HUDEP-2 (cell line): ENCODE results near the gene MEP1A.
"Not testable (repeated sequence)": the region's sequence is repeated elsewhere in the genome, so short reads cannot be mapped to it uniquely, and the experiment has no call there.

ENCODE experiments used
- DNase-seq, 76 experiments: peaks; one replicate each; lab custom pipeline; 2025; ENCODE audit not compliant: unreplicated experiment in 76 of 76; lab: John Stamatoyannopoulos, UW

Gene MEP1A

DNA sequence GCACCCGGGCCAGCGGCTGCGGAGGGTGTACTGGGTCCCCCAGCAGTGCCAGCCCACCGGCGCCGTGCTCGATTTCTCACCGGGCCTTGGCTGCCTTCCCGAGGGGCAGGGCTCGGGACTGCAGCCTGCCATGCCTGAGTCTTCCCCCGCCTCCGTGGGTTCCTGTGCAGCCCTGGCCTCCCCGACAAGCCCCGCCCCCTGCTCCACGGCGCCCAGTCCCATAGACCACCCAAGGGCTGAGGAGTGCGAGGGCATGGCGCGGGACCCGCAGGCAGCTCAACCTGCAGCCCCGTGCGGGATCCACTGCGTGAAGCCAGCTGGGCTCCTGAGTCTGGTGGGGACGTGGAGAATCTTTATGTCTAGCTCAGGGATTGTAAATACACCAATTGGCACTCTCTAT is 18.5 kb upstream of the MEP1A start:
- not testable (repeated sequence) for DNase-seq

- no peak for DNase-seq
Observed at GRCh38 chr6:46776070-46776712, 17.0 kb upstream of the MEP1A start.

DNA sequence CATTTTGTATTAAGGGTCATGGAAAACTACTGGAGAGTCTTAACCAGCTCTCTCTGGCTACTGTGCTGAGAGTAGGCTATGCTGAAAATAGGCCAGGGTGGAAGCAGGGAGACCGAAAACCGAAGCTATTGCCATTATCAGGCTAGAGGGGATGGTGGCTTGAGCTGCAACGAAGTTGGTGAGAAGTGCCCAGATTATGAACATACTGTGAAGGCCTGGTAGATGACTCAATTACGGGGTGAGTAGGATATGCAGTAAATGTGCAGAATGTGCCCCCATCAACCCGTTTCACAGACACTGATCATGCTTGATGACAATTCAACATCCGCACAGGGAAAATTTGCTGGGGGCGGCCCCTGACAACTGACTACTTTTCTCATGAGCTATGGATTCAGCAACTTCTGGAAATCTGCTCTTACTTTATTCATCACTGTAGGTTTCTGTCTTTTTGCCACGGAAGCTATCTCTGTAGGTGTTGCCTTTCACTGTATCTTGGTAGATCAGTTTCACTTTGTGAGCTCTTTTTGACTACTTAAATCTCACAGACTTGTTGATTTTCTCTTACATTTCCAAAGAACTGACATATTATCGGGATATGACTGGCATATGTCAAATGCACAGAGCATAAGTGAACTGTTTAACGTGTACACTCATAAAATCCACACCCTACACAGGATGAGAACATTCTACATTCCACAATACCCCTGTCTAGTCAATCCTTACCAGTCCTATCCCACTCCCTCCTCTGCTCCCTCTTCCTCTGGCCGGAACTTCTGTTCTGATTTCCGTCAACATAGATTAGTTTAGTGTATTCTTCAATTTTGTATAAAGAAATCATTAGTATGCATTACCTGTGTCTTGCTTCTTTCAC is 15.5 kb upstream of the MEP1A start:
- DNase-seq: no peak

DNA sequence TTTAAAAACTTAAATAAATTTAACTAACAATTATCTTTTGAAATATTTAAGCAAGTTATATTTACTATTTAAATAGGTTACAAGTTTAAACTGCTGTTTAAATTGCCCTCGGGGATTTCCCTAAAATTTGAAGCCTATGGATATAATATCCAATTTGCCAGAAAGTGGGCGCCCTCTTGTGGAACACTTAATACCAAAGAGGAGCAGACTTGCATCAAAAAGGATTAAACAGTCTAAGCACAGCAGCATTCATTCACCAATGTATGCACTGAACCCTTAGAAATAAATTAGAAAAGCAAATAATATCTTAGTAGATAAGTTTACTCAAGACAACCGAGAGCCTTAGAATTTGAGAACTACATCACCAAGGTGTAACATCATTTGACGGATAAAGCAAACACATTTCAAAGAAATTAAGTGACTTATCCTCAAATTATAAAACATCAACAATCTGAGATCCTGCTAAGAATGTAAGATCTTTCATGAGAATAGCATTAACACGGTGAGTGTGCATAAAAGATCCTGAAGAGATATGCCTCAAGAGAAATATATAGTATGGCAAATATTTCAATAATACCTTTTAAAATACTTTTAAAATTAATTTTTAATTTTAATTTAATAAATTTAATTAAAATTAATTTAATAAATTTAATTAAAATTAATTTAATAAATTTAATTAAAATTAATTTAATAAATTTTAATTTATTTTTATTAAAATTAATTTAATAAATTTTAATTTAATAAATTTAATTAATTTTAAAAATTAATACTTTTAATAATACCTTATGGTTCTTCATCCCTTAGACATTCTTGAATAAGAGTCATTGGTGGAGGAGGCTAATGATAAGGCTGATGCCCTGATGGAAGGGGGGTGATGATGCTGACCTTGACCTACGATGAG is 11.5 kb upstream of the MEP1A start:
- DNase-seq: peak in 35 of 76 experiments; percentile 7 to 58 (median 25)

DNA sequence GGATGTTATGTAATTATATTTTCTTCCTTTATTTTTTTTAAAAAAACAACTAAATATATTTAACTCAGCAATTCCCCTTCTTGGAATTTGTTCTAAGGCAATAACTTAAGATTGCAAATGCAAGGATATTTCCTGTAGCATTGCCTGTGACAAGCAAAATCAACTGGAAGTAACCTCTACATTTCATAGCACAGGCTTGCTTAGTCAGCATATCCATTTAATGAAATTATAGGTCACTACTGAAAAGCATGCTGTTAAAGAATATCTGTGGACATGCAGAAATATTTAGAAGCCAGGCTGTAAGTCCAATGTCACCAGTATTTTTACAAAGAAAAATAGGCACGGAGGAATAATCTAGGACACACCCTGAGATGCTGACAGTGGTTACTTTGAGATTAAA is 8.7 kb upstream of the MEP1A start:
- no peak for DNase-seq

DNA sequence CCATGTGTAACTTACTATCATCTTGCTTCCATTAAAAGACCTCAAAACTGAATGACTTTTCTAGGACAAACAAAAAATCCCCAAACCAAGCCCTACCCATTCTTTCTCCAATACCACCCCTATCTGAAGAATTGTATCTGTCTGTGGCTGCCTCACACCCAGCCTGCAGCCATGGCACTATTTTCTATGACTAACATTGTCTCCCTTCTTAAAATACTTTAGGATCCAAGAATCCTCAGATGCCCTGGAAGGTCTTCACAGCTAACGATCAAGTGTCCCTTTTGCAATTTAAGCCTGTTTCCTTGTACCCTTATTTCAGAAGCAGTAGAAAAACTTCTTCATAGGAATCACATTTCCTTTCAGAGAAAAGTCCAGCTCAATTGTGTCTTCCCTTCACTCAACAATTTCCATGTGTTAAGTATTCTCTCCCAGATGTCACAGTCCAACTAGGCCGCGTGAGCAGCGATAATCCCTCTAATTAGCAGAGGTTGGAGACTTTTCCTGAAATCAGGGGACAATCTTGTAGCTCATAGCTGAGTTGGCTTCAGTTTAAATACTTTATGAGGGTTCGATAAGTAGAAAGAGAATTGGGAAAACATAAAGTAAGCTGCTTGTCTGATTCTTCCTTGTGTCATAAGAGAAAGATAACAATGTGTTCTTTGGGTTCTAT is 5.2 kb upstream of the MEP1A start:
- no peak for DNase-seq

DNA sequence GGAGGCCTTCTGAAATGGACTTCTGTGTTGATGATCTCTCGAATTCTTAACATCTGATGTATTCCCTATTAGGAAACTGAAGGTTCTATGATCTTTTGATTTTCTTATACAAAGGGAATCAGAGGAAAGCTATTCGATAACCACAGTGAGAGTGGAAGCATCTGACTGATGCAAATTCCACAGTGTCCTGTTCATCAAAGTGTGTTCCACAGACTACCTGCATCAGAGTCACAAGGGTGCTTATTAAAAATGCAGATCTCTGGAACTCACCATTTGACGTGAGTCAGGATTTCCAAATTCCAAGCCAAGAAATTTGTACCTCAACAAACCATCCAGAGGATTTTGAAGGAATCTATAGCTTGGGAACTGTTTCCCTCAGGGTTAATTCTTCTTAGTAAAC is 4.4 kb upstream of the MEP1A start:
- no peak for DNase-seq

- DNase-seq: no peak
Observed at GRCh38 chr6:46789434-46790354, 3.5 kb upstream of the MEP1A start.

DNA sequence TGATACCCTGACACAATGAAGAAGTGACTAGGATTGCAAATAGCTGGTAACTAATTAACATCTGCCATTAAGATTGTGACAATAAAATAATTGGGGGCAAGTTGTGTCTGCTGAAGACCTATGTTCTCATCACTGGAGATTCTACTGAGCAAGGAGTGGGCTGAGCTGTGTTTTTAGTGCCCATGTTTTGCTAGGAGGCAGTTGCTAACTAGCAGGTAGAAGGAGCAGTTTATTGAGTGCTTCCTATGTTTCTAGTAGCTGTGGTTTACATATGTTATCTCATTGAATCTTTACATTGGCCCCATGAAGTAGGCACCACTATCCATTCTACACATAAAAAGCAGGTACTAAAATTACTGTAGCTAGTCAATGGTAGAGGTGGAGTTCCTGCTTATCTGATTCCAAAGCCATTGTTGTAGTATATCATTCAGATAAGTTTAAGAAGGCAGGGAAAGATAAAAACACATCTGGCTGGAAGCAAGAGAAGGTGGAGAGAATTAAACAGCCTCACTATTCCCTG is 2.8 kb upstream of the MEP1A start:
- DNase-seq: no peak

DNA sequence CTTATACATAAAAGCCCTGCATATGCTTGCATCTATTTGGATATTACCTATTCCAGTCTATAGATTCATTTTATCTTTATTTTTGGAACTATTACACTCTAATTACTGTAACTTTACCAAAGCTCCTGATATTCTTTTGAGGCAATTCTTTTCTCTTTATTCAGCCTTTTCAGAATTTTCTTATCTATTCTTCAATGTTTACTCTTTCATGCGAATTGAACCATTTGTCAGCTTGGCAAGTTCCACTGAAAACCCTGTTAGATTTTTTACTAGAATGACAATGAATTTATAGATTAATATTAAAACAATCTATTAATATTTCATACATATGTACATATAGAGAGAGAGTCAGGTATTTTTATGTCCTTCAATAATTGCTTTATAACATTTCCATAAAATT is 554 bp upstream of the MEP1A start:
- DNase-seq: no peak

DNA sequence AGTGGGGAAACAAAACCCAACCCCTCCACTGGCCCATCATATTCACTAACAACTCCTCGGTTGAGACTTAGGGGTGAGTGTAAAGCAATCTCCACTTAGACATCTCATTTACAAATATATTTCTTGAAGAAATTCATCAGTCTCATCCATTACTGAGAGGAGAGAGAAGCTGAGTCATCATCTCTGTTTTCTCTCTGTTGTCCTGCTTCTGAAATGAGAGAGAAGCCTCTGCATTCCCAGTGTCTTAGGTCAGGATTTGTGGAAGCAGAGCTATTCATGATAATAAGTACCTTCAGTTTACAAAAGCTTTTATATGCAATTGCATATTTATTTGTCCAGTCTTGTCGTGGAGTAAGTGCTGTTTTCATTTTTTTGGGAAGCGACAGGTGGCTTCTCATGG is 879 bp downstream of the MEP1A start:
- no peak for DNase-seq

GRCh38 chr6:46795816-46796215 is 2.6 kb downstream of the MEP1A start:
- DNase-seq: no peak

DNA sequence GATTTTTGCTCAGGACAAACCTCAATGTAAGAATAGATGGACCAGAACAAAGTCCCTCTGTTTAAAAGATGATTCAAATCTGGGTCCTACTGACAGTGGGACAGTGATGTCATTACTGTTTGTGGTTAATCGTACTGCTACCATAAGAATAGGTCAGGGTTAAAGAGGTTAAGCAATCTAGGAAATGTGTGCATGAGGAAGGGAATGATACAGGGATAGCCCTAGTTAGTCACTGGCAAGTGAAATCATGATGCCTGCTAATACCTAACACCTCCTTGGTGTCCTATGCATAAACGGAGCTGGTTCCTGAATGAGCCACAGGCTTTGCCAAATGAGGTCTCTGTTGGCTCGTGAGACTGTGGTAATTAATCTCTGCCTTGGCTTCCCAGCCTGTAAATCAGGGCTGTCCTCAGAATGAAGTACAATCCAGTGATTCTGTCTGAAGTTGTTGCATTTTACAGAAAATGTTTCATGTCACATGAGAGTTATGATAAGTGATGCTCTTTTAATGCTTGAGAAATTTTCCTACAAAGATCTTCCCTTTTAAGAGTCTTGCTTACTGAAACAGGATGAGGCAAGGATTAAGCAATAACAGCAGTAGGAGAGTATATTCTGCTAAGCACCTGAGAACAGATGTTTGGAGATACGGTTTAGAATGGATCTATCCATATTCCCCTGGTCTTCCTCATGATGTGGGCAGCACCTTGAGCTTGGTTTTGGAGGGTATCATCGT is 3.8 kb downstream of the MEP1A start:
- DNase-seq: no peak

DNA sequence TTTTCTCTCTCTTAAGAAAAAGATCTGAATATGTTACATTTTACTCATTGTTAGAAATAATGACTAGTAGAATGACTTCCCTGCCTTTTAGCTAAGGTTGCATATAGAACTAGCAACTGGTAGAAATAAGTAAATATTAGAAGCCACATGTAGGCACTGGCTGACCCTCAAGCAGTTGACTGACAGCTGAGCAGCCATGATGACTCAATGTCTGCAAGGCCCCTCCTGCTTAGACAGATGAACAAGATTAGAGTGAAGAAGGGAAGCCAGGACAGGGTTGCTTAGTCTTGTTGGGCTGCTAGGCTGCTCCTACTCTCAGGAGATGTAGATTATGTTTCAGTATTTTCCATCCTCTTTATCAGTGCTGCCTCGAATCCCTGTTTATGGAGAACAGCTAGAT is 6.5 kb downstream of the MEP1A start:
- DNase-seq: no peak

- DNase-seq: no peak
Observed at GRCh38 chr6:46808806-46809205, 15.6 kb downstream of the MEP1A start.

GRCh38 chr6:46815130-46815529 is 21.9 kb downstream of the MEP1A start:
- DNase-seq: no peak

GRCh38 chr6:46816626-46817025 is 23.4 kb downstream of the MEP1A start:
- DNase-seq: no peak

DNA sequence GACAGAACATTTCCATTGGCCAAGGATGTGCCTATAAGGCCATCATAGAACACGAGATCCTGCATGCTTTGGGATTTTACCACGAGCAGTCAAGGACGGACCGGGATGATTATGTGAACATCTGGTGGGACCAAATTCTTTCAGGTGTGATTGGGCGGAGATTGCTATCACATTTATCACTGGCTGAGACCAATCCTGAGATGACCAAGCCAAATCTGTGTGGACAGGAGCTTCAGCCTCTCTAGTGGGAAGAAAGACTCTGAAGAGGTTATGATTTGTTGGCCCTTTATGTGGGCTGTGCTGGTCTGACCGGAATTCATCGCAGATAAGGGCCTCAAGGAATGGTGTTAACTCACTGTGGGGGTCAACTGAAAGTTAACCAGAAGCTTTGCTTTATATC is 26.4 kb downstream of the MEP1A start:
- no peak for DNase-seq

DNA sequence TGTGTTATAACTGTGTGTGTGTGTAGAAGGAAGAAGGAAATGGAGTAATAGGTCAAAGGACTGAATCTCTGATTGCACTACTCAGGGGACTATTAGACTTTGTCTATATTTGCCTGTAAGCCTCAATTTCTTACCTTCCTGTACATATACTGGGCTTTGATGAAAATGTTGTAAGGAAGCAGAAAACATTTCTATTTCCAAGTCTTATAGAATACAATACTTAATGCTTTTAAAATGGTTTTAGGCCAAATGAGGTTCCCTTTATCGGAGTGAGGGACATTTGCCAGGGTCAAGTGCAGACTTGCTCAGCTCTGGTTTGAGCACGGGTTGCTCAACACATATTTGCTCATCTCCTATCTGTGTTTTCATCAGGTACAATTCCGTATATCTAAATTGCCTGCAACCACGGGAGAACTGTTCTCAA is 28.3 kb downstream of the MEP1A start:
- DNase-seq: no peak
